ENCODE measurements around the gene PNRC2. TPM values are rescaled to one million over a fixed set of nuclear protein-coding genes. Genes with fewer than 3 reads are reported as not detected.
A peak's percentile ranks its signal among the peaks of the same experiment; 100 is the strongest.

PNRC2 gene, protein sequence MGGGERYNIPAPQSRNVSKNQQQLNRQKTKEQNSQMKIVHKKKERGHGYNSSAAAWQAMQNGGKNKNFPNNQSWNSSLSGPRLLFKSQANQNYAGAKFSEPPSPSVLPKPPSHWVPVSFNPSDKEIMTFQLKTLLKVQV
- total RNA-seq: 100 to 1,000 TPM in 1 of 2 donors, 10 to 100 TPM in 1; 92.3 to 105 TPM

DNA sequence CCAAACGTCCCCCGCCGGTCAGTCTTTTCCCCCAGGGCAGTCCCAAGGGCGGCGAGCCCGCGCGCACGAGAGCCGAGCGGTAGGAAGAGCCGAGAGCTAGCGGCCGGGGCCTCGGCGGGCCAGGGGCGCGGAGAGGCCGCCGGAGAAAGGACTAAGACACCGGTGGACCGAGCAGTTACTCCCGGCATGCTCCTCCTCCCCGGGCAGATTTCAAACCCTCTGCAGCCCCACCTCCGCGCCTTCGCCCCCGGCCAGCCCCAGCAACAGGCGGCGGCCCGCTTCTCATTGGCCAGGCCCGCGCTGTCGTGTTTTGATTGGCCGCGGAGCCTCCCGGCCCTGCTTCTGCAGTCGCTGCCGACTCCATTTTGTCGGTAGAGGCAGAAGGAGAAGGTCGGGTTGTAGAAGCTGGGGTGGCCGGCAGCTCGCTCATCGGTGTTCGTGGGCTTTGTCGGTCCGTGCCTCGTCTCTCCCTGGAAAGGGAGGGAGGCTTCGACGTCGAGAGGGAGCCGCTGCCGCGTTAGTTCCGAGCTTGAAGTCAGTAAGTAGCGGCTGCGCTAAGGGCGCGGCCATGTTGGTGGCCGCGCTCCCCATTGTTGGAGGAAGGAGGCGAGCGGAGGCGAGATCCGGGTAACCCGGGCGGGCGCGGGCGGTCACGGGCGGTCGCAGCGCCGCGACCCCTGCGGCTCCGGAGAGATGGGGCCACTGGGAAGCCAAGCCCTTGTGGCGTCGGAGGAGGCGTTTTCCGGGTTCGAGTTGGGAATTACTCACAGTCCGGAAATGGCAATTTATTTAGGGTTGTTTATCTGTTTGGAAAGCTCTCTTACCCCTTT is at the start of gene PNRC2:
Gene PNRC2 (plus strand): TSS at position 368 of the 830 bp plus-strand sequence. CDS start 1,630 bp downstream, outside the sequence.
- Histone ChIP-seq H3K27ac (peak within 1 kb of the TSS; percentile 99 to 100), H3K4me3 (peak within 1 kb of the TSS; percentile 85 to 87), H3K36me3 (peaks cover 20% of the 10 kb centered on the region), H3K4me1 (peaks cover 0 to 31% of the 10 kb centered on the region in 2 donors), H3K27me3 (no peaks in the 10 kb centered on the region), H3K9me3 (no peaks in the 10 kb centered on the region)
- peak; percentile 99 for DNase-seq (ENCODE audit: low spot score)
- TF ChIP-seq, protein P1, sequence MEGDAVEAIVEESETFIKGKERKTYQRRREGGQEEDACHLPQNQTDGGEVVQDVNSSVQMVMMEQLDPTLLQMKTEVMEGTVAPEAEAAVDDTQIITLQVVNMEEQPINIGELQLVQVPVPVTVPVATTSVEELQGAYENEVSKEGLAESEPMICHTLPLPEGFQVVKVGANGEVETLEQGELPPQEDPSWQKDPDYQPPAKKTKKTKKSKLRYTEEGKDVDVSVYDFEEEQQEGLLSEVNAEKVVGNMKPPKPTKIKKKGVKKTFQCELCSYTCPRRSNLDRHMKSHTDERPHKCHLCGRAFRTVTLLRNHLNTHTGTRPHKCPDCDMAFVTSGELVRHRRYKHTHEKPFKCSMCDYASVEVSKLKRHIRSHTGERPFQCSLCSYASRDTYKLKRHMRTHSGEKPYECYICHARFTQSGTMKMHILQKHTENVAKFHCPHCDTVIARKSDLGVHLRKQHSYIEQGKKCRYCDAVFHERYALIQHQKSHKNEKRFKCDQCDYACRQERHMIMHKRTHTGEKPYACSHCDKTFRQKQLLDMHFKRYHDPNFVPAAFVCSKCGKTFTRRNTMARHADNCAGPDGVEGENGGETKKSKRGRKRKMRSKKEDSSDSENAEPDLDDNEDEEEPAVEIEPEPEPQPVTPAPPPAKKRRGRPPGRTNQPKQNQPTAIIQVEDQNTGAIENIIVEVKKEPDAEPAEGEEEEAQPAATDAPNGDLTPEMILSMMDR (IDR thresholded peaks at IDR 0.05): no peak

DNA sequence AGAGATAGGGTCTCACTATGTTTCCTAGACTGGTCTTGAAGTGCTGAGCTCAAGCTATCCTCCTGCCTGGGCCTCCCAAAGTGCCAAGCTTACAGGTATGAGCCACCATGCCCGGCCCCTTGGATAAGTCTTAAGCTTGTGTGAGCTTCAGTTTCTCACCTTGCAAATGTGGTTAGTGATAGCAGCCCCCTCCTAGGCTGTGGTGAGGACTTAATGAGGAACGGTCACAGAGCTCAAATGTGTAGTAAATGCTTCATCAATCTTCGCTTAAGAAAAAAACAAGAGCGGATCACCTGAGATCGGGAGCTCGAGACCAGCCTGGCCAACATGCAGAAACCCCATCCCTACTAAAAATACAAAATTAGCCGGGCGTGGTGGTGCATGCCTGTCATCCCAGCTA is 49.5 kb upstream of the PNRC2 start:
- H3K4me1 ChIP-seq: no peaks in the 10 kb centered on the region
- H3K36me3 ChIP-seq: no peaks in the 10 kb centered on the region
- DNase-seq (ENCODE audit: low spot score): no peak
- H3K9me3 ChIP-seq: no peaks in the 10 kb centered on the region
- no peak overlapping the region for H3K4me3 ChIP-seq
- TF ChIP-seq, protein P1 (IDR thresholded peaks at IDR 0.05): no peak
- no peak overlapping the region for H3K27ac ChIP-seq
- no peaks in the 10 kb centered on the region for H3K27me3 ChIP-seq

DNA sequence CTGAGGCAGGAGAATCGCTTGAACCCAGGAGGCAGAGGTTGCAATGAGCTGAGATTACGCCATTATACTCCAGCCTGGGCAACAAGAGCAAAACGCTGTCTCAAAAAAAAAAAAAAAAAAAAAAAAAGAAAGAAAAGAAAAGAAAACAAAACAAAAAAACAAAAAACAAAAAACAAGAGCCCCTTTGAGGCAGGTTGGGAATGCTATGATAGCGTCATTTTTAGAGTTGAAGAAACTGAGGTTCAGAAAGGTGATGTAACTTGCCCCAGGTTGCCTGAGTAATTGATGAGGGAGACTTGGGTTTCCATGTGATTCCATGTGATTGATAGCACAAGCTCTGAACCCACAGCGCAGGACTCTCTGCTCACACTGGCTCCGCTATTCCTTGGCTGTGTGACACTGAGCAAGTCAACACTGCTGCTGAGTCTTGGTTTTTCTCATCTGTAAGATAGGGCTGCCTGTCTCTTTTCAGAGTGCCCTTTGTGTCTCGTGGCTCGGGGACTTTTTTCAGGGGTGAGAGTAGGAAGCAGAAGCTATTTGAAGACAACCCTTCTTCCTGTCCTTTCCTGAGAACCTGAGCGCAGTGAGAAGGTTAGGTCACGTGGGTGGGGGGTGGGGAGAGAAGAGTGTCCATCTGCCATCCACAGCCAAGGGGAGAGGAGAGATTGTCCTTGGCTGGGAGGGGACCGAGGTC is 48.9 kb upstream of the PNRC2 start:
- no peak overlapping the region for H3K27ac ChIP-seq
- no peaks in the 10 kb centered on the region for H3K36me3 ChIP-seq
- DNase-seq (ENCODE audit: low spot score): no peak
- no peaks in the 10 kb centered on the region for H3K4me1 ChIP-seq
- H3K9me3 ChIP-seq: no peaks in the 10 kb centered on the region
- H3K4me3 ChIP-seq: no peak overlapping the region
- no peaks in the 10 kb centered on the region for H3K27me3 ChIP-seq
- TF ChIP-seq, protein P1 (IDR thresholded peaks at IDR 0.05): no peak

DNA sequence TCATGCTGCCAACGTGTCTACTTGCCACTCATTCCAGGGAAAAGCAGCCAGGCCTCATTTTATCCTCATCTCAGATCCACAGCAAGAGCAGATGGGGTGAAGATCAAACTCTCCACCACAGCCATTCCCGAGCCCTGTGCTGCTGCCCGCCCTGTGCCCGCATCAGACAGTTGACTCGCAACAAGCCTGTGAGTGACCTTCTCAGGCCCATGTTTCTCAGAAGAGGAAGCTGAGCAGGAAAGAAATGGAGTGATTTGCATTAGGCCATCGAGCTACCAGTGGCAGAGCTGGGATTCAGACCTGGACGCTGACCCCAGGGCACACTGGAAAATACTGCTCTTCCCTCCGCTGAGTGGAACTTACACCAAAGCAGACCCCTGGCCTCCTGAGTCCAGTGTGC is 47.7 kb upstream of the PNRC2 start:
- H3K9me3 ChIP-seq: no peaks in the 10 kb centered on the region
- TF ChIP-seq, protein P1 (IDR thresholded peaks at IDR 0.05): no peak
- H3K4me1 ChIP-seq: no peaks in the 10 kb centered on the region
- H3K36me3 ChIP-seq: no peaks in the 10 kb centered on the region
- H3K27me3 ChIP-seq: no peaks in the 10 kb centered on the region
- H3K27ac ChIP-seq: no peak overlapping the region
- no peak overlapping the region for H3K4me3 ChIP-seq
- no peak for DNase-seq (ENCODE audit: low spot score)

DNA sequence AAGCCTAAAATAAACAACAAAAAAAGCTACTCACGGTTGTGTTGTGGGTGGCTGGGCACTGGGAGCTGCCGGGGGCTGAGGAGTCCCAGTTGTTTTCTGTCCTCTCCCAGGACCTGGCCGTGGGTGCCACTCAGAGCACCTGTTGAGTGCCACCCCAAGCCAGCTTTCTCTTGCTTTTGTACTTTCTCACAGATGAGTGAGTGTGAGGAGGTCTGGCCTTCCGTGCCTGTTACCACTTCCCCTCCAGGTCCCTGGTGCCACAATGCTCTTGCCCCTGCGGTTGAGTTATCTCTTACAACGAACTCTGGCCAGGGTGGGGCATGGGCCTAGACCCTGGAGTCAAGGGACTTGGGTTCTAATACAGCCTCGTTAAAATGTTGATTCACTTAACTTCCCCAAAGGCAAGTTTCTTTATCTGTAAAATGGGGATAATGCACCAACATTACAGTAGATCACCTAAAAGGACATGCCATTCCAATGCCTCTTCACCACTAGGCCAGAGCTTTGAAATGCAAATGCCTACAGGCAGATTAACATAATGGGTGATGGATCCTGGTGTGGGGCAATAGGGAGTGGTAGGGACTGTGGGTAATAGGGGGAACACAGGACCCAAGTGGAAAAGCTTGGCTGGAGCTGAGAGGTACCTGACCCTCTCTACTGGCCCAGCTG is 46.3 kb upstream of the PNRC2 start, which contains the start of gene CNR2:
Gene CNR2 (minus strand): TSS at position 151 of the 669 bp plus-strand sequence. CDS start 37,745 bp downstream, outside the sequence.
- no peaks in the 10 kb centered on the region for H3K27me3 ChIP-seq
- no peaks in the 10 kb centered on the region for H3K4me1 ChIP-seq
- no peak for DNase-seq (ENCODE audit: low spot score)
- TF ChIP-seq, protein P1 (IDR thresholded peaks at IDR 0.05): no peak
- no peaks in the 10 kb centered on the region for H3K9me3 ChIP-seq
- H3K27ac ChIP-seq: no peak within 1 kb of the TSS
- no peaks in the 10 kb centered on the region for H3K36me3 ChIP-seq
- H3K4me3 ChIP-seq: no peak within 1 kb of the TSS

All from right atrium auricular region (tissue), 2 donors.